NCI-H1092 (cell line): Measurements from ENCODE around the gene POLR1B.
"Not testable (repeated sequence)": the region's sequence is repeated elsewhere in the genome, so short reads cannot be mapped to it uniquely, and the experiment has no call there.

ENCODE experiments used
- DNase-seq: peaks from one replicate; lab custom pipeline; 2025; lab: John Stamatoyannopoulos, UW

Gene POLR1B

DNA sequence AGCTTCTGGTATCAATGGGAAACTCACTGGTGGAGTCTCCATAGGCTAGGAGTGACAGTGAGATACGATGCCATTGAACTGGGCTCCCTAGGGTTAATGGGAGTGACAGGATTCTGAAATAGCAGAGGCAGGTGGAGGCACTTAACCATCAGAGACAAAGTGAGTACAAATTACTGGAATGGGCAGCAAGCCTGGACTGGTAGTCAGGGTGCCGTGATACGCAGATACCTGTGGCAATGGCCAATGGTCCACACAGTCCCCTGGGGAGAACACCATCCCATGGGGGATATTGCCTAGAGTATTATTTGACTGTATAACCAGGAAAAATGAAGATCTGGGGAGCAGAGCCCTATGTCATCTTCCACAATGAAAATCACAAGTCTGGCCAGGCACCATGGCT, 59.5 kb downstream of the POLR1B start:
- DNase-seq = no peak

DNA sequence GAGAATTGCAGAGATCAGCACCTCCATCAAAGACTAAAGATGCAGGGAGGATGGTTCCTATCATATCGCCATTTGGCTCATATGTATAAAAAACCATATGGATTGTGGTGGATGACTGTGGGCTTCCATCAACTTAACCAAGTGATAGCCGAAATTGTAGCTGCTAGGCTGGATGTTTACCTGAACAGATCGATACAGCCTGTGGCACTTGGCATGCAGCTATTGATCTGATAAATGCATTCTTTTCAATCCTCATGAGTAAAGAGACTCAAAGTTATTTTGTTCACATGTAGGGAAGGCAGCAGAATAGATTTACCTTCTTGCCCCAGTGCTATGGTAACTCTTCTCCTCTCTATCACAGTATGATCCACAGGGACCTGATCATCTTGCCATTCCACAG, 60.7 kb downstream of the POLR1B start:
- DNase-seq = no peak

DNA sequence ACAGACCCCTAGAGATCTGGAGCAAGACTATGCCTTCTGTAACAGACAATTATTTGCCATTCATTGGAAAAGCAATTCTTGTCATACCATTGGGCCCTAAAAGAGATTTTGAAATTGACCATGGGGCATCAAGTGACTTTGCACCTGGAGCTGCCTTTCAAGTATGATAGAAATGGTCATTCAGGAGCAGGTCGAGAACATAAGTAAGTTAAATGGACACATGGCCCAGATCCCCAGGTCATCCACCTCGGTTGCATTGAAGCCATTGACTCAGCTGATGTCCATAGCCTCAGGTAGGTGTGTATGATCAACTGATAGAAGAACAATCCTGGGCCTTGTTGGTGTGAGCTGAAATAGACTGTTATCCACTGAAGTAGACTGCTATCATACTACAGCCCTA, 61.5 kb downstream of the POLR1B start:
- no peak for DNase-seq

DNA sequence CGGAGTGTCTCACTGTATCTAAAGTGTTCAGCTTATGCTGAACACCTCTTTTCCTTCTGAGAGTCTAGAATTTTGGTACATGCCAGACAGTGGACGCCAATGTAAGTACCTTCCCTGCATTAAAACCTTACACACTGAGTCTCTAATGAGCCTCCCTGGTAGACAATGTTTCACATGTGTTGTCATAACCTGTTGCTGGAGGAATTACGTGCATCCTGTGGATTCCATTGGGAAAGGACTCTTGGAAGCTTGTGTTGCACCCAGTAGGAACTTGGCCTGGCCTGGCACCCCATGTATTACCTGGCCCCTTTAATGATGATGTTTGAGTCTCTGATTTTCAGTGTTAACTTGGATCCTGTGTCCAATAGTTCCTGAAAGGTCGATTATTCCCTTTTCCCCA, 62.7 kb downstream of the POLR1B start:
- no peak for DNase-seq

DNA sequence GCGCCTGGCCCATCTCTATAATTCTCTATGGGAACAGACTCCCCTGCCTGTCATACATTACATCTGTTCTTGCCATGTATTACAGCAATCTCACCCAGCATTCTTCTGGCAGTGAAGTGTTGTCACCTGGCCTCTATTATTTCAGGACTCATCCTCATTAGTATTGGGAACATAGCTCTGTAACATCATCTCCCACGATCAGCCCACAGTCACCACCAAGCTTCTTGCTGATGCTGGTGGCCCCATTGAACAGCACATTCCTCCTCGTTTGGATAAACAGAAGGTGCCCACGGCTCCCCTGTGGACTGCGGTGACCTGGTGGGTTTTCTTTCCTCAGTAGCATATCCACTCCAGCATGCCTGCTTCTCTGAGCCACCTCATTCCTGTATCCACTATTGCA, 63.7 kb downstream of the POLR1B start:
- no peak for DNase-seq

DNA sequence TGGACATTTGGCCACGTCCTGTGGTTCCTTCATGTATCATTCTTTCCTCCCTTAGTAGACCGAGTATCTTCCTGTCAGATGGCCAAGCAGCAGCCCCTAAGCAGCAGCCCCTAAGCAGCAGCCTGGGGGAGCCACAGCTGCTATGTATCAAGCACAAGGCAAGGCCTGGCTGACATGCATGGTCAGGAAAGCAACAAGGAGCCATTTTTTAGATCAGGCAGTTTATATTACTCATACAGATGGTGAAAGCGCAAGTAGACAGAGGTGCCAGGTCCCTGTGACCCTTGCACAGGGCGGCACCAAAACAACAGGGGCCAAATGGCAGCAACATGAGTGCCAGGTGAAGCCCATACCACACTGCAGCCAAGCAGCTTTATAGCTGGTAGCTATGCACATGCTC, 64.3 kb downstream of the POLR1B start:
- DNase-seq = no peak

DNA sequence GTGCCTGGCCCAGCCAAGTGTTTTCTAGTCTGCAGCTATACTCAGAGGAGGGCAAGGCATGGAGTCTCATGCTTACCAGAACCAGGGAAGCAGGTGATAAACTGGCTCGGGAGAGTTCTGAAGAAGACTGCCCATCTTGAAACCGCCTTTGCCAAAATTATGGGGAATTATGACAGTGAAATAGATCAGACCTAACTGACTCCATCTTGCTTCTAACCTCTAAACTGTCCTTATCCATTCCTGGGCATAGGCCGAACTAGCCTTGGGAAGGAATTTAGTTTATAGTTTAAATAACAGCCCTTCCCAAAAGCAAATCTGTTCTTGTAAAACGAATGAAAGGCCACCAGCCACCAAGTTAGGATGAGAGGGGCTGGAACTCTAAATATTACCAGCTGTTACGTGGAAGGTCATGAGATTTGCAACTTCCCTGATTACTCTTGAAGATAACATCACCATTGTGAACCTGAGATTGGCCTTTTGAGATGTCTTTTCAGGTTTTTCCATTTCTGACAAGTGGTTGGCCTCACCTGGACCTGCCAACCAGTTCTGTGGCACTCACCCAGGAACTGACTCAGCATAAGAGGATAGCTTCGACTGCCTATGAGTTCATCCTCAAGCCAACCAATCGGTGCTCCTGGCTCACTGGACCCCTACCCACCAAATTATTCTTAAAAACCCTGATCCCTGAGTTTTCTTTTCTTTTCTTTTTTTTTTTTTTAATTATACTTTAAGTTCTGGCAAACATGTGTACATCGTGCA, 65.6 kb downstream of the POLR1B start:
- no peak for DNase-seq

DNA sequence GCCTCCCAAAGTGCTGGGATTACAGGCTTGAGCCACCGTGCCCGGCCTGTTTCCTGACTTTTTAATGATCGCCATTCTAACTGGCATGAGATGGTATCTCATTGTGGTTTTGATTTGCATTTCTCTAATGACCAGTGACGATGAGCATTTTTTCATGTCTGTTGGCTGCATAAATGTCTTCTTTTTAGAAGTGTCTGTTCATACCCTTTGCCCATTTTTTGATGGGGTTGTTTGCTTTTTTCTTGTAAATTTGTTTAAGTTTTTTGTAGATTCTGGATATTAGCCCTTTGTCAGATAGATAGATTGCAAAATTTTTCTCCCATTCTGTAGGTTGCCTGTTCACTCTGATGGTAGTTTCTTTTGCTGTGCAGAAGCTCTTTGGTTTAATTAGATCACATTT, 67.1 kb downstream of the POLR1B start:
- not testable (repeated sequence) for DNase-seq

DNA sequence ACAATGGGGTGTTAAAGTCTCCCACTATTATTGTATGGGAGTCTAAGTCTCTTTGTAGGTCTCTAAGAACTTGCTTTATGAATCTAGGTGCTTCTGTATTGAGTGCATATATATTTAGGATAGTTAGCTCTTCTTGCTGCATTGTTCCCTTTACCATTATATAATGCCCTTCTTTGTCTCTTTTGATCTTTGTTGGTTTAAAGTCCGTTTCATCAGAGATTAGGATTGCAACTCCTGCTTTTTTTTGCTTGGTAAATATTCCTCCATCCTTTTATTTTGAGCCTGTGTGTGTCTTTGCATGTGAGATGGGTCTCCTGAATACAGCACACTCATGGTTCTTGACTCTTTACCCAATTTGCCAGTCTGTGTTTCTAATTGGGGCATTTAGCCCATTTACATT, 70.0 kb downstream of the POLR1B start:
- not testable (repeated sequence) for DNase-seq

DNA sequence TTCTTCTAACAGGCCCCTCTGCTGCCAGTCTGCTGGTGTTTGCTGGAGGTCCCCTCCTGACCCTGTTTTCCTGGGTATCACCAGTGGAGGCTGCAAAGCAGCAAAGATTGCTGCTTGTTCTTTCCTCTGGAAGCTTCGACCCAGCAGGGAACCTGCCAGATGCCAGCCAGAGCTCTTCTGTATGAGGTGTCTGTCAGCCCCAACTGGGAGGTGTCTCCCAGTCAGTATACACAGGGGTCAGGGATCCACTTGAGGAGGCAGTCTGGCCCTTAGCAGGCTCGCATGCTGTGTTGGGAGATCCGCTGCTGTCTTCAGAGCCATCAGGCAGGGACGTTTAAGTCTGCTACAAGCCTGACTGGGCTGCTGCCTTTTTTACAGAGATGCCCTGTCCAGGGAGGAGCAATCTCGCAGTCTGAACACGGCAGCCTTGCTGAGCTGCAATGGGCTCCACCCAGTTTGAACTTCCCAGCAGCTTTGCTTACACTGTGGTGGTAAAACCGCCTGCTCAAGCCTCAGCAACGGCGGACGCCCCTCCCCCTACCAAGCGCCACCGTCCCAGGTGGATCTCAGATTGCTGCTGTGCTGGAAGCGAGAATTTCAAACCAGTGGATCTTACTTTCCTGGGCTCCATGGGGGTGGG, 72.1 kb downstream of the POLR1B start:
- no peak for DNase-seq

DNA sequence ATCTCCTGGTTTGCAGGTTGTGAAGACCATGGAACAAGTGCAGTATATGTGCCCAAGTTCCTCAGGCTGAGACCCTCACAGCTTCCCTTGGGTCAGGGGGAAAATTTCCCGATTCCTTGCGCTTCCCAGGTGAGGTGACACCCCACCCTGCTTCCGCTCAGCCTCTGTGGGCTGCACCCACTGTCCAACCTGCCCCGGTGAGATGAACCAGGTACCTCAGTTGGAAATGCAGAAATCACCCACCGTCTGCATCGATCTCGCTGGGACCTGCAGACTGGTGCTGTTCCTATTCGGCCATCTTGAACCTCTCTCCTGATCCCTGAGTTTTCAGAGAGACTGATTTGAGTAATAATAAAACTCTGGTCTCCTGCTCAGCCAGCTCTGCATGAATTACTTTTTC, 72.8 kb downstream of the POLR1B start:
- DNase-seq = no peak

DNA sequence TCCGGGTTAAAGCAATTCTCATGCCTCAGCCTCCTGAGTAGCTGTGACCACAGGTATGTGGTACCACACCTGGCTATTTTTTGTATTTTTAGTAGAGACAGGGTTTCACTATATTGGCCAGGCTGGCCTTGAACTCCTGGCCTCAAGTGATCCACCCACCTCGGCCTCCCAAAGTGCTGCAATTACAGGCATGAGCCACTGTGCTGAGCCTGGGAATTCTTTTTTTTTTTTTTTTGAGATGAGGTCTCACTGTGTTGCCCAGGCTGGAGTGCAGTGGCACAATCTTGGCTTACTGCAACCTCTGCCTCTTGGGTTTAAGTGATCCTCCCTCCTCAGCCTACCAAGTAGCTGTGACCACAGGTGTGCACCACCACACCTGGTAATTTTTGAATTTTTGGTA, 73.5 kb downstream of the POLR1B start:
- not testable (repeated sequence) for DNase-seq

DNA sequence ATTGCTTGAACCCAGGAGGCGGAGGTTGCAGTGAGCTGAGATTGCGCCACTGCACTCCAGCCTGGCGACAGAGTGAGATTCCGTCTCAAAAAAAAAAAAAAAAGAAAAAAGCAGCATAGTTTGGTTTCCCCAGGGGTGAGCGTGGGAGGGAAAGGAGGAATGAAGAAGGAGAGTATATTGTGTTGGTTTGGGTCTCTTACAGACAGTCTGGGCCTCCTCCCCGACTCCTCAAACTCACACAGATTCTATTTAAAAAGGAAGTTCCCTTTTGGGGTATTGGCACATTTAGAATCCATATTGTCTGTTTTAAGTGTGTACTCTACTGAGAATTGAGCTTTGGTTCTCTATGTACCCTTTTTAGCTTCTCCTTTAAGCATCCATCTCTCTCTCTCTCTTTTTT, 76.1 kb downstream of the POLR1B start:
- DNase-seq = no peak

DNA sequence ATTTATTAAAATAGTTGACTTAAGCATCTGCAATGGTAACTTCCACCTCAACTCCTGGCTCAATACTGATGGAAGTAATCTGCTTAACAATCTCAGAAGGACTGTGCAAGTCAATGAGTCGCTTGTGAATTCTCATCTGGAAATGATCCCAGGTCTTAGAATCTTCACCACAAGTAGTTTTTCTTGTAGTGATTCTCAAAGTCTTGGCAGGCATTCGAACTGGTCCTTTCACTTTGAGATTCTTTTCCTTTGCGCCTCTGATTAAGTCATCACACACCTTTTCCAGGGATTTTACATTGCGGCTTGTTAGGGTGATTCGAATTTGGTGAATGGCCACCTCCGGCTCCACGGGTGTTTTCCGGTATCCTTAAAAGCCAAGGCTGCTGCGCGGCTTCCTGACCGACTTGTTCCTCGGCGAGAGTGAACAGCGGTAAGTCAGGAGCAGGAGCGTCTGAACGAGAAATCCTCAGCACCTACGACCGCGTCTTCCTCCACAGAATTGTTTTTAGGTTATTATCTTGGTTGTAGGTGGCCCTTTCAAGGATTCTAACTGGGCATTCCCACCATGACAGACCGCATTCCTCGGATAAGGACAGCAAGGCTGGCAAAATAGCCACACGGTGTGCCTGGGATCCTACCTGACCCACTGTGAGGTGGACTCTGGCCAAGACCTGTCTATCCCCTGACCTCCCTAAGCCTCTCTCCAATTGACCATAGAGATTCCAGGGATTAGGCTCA, 79.7 kb downstream of the POLR1B start:
- no peak for DNase-seq

DNA sequence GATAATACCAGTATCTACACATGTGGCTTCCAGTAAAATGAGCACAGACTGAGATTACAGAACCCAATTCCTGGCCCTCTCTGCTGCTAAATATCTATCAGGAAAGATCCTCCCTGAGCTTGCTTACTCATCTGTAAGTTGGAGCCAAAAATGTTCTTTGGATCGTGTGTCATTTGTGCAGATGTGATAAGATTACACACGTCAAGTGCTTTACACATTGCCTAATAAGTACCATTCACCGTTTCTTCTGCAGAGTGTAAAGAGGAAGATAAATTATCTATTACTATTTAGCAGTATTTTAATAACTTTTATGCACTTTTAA, 80.2 kb downstream of the POLR1B start:
- no peak for DNase-seq

DNA sequence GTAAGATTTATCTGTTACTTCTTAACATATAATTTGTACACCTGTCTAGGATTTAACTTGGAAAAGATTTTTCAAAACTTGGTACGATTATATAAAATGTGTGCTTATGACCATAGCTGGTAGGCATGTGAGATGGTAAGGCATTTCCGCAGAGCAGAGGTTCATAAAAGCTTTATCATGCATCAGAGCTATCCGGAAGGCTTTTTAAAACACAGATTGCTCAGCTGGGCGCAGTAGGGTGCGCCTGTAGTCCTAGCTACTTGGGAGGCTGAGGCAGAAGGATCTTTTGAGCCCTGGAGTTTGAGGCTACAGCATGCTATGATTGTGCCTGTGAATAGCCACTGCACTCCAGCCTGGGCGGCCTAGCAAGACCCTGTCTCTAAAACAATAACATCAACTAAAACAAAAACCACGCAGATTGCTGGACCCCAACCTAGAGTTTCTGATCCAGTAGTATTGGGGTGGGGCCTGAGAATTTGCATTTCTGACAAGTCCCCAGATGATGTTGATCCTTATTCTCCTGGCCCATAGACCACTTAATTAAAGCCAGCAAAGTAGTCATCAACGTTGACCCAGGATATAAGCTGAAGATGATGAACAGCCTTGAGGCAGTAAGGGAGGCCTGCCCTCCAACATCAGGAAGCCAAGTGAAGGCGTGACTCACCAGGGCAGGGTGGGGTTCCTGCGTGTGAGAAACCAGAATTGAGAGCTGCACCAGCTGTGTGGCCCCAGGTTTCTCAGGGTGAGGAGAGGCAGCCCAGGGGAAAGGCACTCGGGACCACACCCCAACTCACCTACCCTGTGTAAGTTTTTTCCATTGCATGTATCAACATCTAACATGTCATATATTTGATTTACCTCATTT, 81.9 kb downstream of the POLR1B start:
- DNase-seq = no peak

DNA sequence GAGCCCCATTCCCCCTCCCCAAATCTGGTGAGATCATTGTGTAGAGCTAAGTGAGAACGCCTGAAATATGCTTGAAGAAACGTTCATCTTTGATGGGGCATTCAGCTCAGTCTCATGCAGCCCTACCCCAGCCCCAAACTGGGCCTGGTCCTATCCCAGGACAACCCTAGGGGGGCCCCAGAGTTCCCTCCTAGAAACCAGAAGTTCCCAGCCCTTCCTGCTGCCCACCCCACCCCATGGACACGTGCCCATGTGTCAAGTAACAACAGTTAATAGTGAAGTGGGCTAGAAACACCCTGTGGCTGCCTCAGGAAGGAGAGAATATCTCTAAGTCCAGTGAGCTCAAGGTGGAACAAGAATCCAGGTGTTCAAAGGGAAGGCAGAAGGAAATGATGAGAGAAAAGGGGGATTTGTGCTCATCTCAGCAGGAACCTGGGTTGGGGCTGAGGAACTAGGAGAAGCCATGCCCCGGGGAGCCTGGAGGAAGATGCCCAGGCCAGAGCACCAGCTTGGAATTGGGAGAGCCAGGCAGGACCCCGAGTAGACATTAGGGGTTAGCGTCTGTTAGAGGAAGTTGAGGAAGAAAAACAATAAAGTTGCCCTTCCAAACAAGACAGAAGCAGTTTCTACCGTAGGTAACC, 83.3 kb downstream of the POLR1B start:
- no peak for DNase-seq

DNA sequence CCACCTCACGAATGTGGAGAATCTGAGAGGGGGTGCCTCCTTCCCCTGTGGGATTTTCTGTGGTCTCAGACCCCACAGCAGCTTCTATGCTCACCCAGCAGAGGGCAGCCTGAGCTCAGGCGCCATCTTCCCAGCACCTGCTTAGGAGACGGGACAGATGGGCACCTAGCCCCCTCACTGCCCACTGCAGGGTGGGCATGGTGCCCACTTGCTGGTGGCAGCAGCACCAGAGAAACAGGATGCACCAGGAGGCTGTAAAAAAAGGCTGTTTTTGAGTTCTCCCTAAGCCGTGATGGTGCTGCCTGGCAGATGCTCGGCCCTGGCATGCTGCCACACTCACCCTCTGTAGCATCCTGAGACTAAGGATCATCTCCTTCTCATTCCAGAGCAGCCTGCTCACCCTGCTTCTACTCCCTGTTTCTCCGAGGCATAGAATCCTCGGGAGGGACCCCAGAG, 84.4 kb downstream of the POLR1B start:
- DNase-seq = peak; percentile 42
